CD4-positive, alpha-beta memory T cell (primary cell): ENCODE results near the gene MLXIP. TPM values are rescaled to one million over a fixed set of nuclear protein-coding genes. Genes with fewer than 3 reads are reported as not detected.
A peak's percentile ranks its signal among the peaks of the same experiment; 100 is the strongest.

ENCODE experiments used
- CTCF ChIA-PET: fragments of 350-600 bp; sonication (Branson Sonifier 250); formaldehyde crosslinking; loops from one replicate; lab custom pipeline; 2021; ENCODE audit warnings: inconsistent platforms; ENCODE audit not compliant: partially characterized antibody; lab: Charles Lee
- POLR2A ChIA-PET: fragments of 350-600 bp; sonication (Branson Sonifier 250); formaldehyde crosslinking; loops from one replicate; lab custom pipeline; 2021; ENCODE audit not compliant: partially characterized antibody; lab: Charles Lee
- DNase-seq, 5 donors: peaks; one replicate each; pipeline versions ENCODE4 v3.0.0 to v3.0.0-alpha.2; 2020 to 2022; ENCODE audit warnings: mixed read lengths in 1 of 5
- H3K27ac ChIP-seq: one replicate; pipeline ENCODE4 v1.7.0; 2013; ENCODE audit warnings: low read depth, low read length
- H3K27me3 ChIP-seq: 2 replicates; pipeline ENCODE4 v1.7.0; 2013; ENCODE audit warnings: mild to moderate bottlenecking, low read length, moderate library complexity; ENCODE audit not compliant: insufficient read depth
- H3K36me3 ChIP-seq: 2 replicates; pipeline ENCODE4 v1.7.0; 2013; ENCODE audit warnings: mild to moderate bottlenecking, low read length, moderate library complexity; ENCODE audit not compliant: insufficient read depth
- H3K4me1 ChIP-seq: 2 replicates; pipeline ENCODE4 v1.7.0; 2013; ENCODE audit warnings: mild to moderate bottlenecking, low read length, moderate library complexity; ENCODE audit not compliant: insufficient read depth
- H3K4me3 ChIP-seq, 2 donors: one replicate each; pipeline ENCODE4 v1.7.0; 2013; ENCODE audit warnings: low read length in 2 of 2, mild to moderate bottlenecking in 1 of 2
- H3K9me3 ChIP-seq, 2 donors: one replicate each; pipeline ENCODE4 v1.7.0; 2013; ENCODE audit warnings: low read length in 2 of 2, control low read depth in 1 of 2; ENCODE audit not compliant: control insufficient read depth in 1 of 2
- H3K27ac Mint-ChIP-seq, 7 donors: one replicate each; pipeline ENCODE4 v1.8.0; 2020 to 2021; ENCODE audit warnings: mixed read lengths in 7 of 7, mild to moderate bottlenecking in 6 of 7, inconsistent platforms in 3 of 7, moderate library complexity in 3 of 7
- H3K27me3 Mint-ChIP-seq, 2 donors: one replicate each; pipeline ENCODE4 v1.8.0; 2020 to 2021; ENCODE audit warnings: mixed read lengths in 2 of 2
- H3K36me3 Mint-ChIP-seq, 2 donors: one replicate each; pipeline ENCODE4 v1.8.0; 2020 to 2021; ENCODE audit warnings: mixed read lengths in 2 of 2, inconsistent platforms in 1 of 2, mild to moderate bottlenecking in 1 of 2
- H3K4me1 Mint-ChIP-seq, 4 donors: one replicate each; pipeline ENCODE4 v1.8.0; 2020 to 2021; ENCODE audit warnings: mixed read lengths in 4 of 4, mild to moderate bottlenecking in 1 of 4
- H3K4me3 Mint-ChIP-seq, 8 donors: one replicate each; pipeline ENCODE4 v1.8.0; 2020 to 2021; ENCODE audit warnings: mixed read lengths in 8 of 8, mild to moderate bottlenecking in 7 of 8, moderate library complexity in 6 of 8, inconsistent platforms in 3 of 8
- H3K9me3 Mint-ChIP-seq, 8 donors: one replicate each; pipeline ENCODE4 v1.8.0; 2020 to 2021; ENCODE audit warnings: mixed read lengths in 8 of 8, mild to moderate bottlenecking in 5 of 8, inconsistent platforms in 3 of 8, moderate library complexity in 1 of 8
- intact Hi-C: fragments of 100-400 bp; cut with micrococcal nuclease; formaldehyde crosslinking; loops from one replicate; pipeline ENCODE4 v1.15.1; 2023
- polyA plus RNA-seq, 2 donors: library from polyadenylated mRNA; unstranded; fragments of 300-500 nt; fragmentation: Illumina TruSeq; gene quantifications; one replicate each; pipeline ENCODE4 v1.2.3, GENCODE V29; 2021
- total RNA-seq, 2 experiments: library from RNA; stranded (reverse); gene quantifications; one replicate each; pipeline ENCODE4 v1.2.3, GENCODE V29; 2021

The MLXIP gene
- total and polyA plus RNA-seq, 4 experiments from 2014 or later = 2.7 to 88.1 (median 51.7) TPM

GRCh38 chr12:122145505-122146330 is 67.2 kb downstream of the MLXIP start:
- no peak overlapping the region for H3K4me3 Mint-ChIP-seq
- H3K9me3 ChIP-seq = no peaks in the 10 kb centered on the region
- H3K27me3 Mint-ChIP-seq = peaks cover 0 to 3% of the 10 kb centered on the region in 2 donors
- H3K36me3 Mint-ChIP-seq = peaks cover 10 to 22% of the 10 kb centered on the region in 2 donors
- POLR2A ChIA-PET = no interaction called here
- H3K4me1 Mint-ChIP-seq = peaks cover 0 to 5% (median under 1%) of the 10 kb centered on the region in 4 donors
- DNase-seq = no peak
- H3K4me1 ChIP-seq = no peaks in the 10 kb centered on the region
- H3K27ac Mint-ChIP-seq = peak overlapping the region in 1 of 7 donors; percentile 51
- H3K27ac ChIP-seq = no peak overlapping the region
- no peak overlapping the region for H3K4me3 ChIP-seq
- intact Hi-C loops = no loop called here
- CTCF ChIA-PET = no interaction called here
- no peaks in the 10 kb centered on the region for H3K9me3 Mint-ChIP-seq
- H3K27me3 ChIP-seq = no peaks in the 10 kb centered on the region
- H3K36me3 ChIP-seq = peaks cover 12% of the 10 kb centered on the region

GRCh38 chr12:122147514-122148290 is 69.1 kb downstream of the MLXIP start:
- Mint-ChIP-seq H3K36me3 (peaks cover 3 to 9% of the 10 kb centered on the region in 2 donors), H3K4me1 (peaks cover 0 to 5% (median under 1%) of the 10 kb centered on the region in 4 donors), H3K27ac (no peak overlapping the region), H3K4me3 (no peak overlapping the region), H3K9me3 (no peaks in the 10 kb centered on the region), H3K27me3 (peaks cover 0 to 3% of the 10 kb centered on the region in 2 donors)
- no peak overlapping the region for H3K27ac ChIP-seq
- no peaks in the 10 kb centered on the region for H3K4me1 ChIP-seq
- H3K27me3 ChIP-seq = no peaks in the 10 kb centered on the region
- H3K9me3 ChIP-seq = no peaks in the 10 kb centered on the region
- no peak for DNase-seq
- POLR2A ChIA-PET = no interaction called here
- peaks cover 2% of the 10 kb centered on the region for H3K36me3 ChIP-seq
- H3K4me3 ChIP-seq = no peak overlapping the region
- CTCF ChIA-PET = interaction anchor here (1.0 to 3.1 kb wide), 3 partner anchors 25 to 93 kb away, joined by 3 to 10 read pairs (median 4); no protein-coding TSS in a partner anchor
- intact Hi-C loops = no loop called here

- Mint-ChIP-seq H3K27ac (peak overlapping the region in 2 of 7 donors; percentile 24 to 53), H3K36me3 (peaks cover 2 to 5% of the 10 kb centered on the region in 2 donors), H3K9me3 (no peaks in the 10 kb centered on the region), H3K4me1 (peaks cover 0 to 5% (median under 1%) of the 10 kb centered on the region in 4 donors), H3K4me3 (no peak overlapping the region), H3K27me3 (peaks cover 0 to 3% of the 10 kb centered on the region in 2 donors)
- no peaks in the 10 kb centered on the region for H3K4me1 ChIP-seq
- H3K36me3 ChIP-seq = no peaks in the 10 kb centered on the region
- ChIA-PET CTCF (interaction anchor here (1.6 to 3.1 kb wide), 2 partner anchors 25 to 42 kb away, joined by 4 to 10 read pairs; no protein-coding TSS in a partner anchor), POLR2A (no interaction called here)
- no peak overlapping the region for H3K27ac ChIP-seq
- H3K4me3 ChIP-seq = no peak overlapping the region
- H3K27me3 ChIP-seq = no peaks in the 10 kb centered on the region
- intact Hi-C loops = no loop called here
- no peaks in the 10 kb centered on the region for H3K9me3 ChIP-seq
- DNase-seq = no peak
Observed at GRCh38 chr12:122148657-122149056, 70.1 kb downstream of the MLXIP start.

GRCh38 chr12:122150127-122150681 is 71.6 kb downstream of the MLXIP start:
- intact Hi-C loops = no loop called here
- Histone ChIP-seq H3K27ac (no peak overlapping the region), H3K36me3 (no peaks in the 10 kb centered on the region), H3K9me3 (no peaks in the 10 kb centered on the region), H3K27me3 (no peaks in the 10 kb centered on the region), H3K4me1 (no peaks in the 10 kb centered on the region), H3K4me3 (no peak overlapping the region)
- ChIA-PET POLR2A (no interaction called here), CTCF (interaction anchor here (2.1 to 3.1 kb wide), 2 partner anchors 27 to 96 kb away, joined by 4 to 10 read pairs; no protein-coding TSS in a partner anchor)
- H3K36me3 Mint-ChIP-seq = no peaks in the 10 kb centered on the region
- H3K27me3 Mint-ChIP-seq = peaks cover 0 to 3% of the 10 kb centered on the region in 2 donors
- H3K9me3 Mint-ChIP-seq = no peaks in the 10 kb centered on the region
- no peak overlapping the region for H3K4me3 Mint-ChIP-seq
- no peak overlapping the region for H3K27ac Mint-ChIP-seq
- peaks cover 0 to 5% (median under 1%) of the 10 kb centered on the region in 4 donors for H3K4me1 Mint-ChIP-seq
- DNase-seq = no peak

DNA sequence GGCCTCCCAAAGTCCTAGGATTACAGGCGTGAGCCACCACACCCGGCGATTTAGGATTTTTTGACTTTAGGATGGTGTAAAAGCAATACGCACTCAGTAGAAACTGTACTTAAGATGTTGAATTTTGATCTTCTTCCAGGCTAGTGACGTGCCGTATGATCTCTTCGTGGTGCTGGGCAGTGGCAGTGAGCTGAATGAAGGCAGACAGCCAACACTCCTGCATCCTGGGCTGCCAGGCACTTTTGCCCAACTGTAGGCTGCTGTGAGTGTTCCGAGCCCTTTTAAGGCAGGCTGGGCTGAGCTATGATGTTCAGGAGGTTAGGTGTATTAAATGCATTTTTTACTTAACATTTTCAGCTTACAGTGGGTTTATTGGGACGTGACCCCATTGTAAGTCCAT is 74.2 kb downstream of the MLXIP start:
- DNase-seq = no peak
- H3K4me1 Mint-ChIP-seq = peaks cover 0 to 1% (median 0%) of the 10 kb centered on the region in 4 donors
- Histone ChIP-seq H3K27ac (no peak overlapping the region), H3K4me1 (no peaks in the 10 kb centered on the region), H3K27me3 (no peaks in the 10 kb centered on the region), H3K4me3 (no peak overlapping the region), H3K36me3 (no peaks in the 10 kb centered on the region), H3K9me3 (no peaks in the 10 kb centered on the region)
- intact Hi-C loops = no loop called here
- H3K36me3 Mint-ChIP-seq = no peaks in the 10 kb centered on the region
- H3K9me3 Mint-ChIP-seq = no peaks in the 10 kb centered on the region
- H3K4me3 Mint-ChIP-seq = no peak overlapping the region
- ChIA-PET POLR2A (interaction anchor here (0.5 kb wide), 1 partner anchor 1101 kb away, joined by 3 read pairs; no protein-coding TSS in a partner anchor), CTCF (interaction anchor here (0.6 kb wide), 1 partner anchor 114 kb away, joined by 3 read pairs; no protein-coding TSS in a partner anchor)
- peaks cover 0 to 4% of the 10 kb centered on the region in 2 donors for H3K27me3 Mint-ChIP-seq
- H3K27ac Mint-ChIP-seq = no peak overlapping the region

GRCh38 chr12:122155705-122156104 is 77.1 kb downstream of the MLXIP start:
- no peak for DNase-seq
- Histone ChIP-seq H3K27me3 (no peaks in the 10 kb centered on the region), H3K9me3 (no peaks in the 10 kb centered on the region), H3K36me3 (no peaks in the 10 kb centered on the region), H3K27ac (no peak overlapping the region), H3K4me3 (no peak overlapping the region), H3K4me1 (no peaks in the 10 kb centered on the region)
- intact Hi-C loops = no loop called here
- Mint-ChIP-seq H3K4me3 (no peak overlapping the region), H3K9me3 (no peaks in the 10 kb centered on the region), H3K4me1 (no peaks in the 10 kb centered on the region), H3K27me3 (peaks cover 0 to 1% of the 10 kb centered on the region in 2 donors), H3K27ac (peak overlapping the region in 1 of 7 donors; percentile 54), H3K36me3 (no peaks in the 10 kb centered on the region)
- ChIA-PET CTCF (no interaction called here), POLR2A (no interaction called here)
